GM12865 (cell line): ENCODE measurements around the gene GPSM1.

ENCODE experiments used
- DNase-seq: peaks from one replicate; pipeline ENCODE4 v3.0.0; 2010; ENCODE audit warnings: low read depth
- H3K4me3 ChIP-seq: 2 replicates; pipeline ENCODE4 v1.5.1; 2011; ENCODE audit warnings: mild to moderate bottlenecking, low read depth, low read length, control low read depth
- CTCF ChIP-seq: IDR thresholded peaks from 2 replicates; pipeline ENCODE4 v1.5.1; 2011; ENCODE audit warnings: low read length, control low read depth, low read depth, inconsistent platforms; ENCODE audit not compliant: insufficient read depth; ENCODE audit errors: missing control alignments

The GPSM1 gene

GRCh38 chr9:136395020-136395340 is 67.6 kb downstream of the GPSM1 start:
- no peak for DNase-seq
- TF ChIP-seq CTCF: no peak
- no peak overlapping the region for H3K4me3 ChIP-seq

GRCh38 chr9:136395345-136396218 is 68.2 kb downstream of the GPSM1 start:
- H3K4me3 ChIP-seq: no peak overlapping the region
- no peak for DNase-seq
- TF ChIP-seq CTCF: no peak

GRCh38 chr9:136396219-136396515 is 68.8 kb downstream of the GPSM1 start:
- DNase-seq: no peak
- H3K4me3 ChIP-seq: no peak overlapping the region
- TF ChIP-seq CTCF: no peak

GRCh38 chr9:136397643-136398042 is 70.3 kb downstream of the GPSM1 start:
- TF ChIP-seq CTCF: no peak
- no peak for DNase-seq
- H3K4me3 ChIP-seq: no peak overlapping the region

GRCh38 chr9:136398286-136398685 is 70.9 kb downstream of the GPSM1 start:
- no peak for TF ChIP-seq CTCF
- no peak overlapping the region for H3K4me3 ChIP-seq
- DNase-seq: no peak

- peak overlapping the region; percentile 95 for H3K4me3 ChIP-seq
- TF ChIP-seq CTCF: no peak
- peak; percentile 47 for DNase-seq
Measured at GRCh38 chr9:136399176-136400037, 72.1 kb downstream of the GPSM1 start.
